Putamen (tissue), 1 donor: ENCODE data around the gene TP53TG5.

Source experiments
- DNase-seq: peaks from one replicate; pipeline ENCODE4 v3.0.0-alpha.2; 2016; ENCODE audit warnings: low spot score

The TP53TG5 gene

GRCh38 chr20:45378191-45378590 lies at the start of gene TP53TG5:
Gene TP53TG5 (minus strand): TSS chr20:45378325. CDS start chr20:45378236, 89 bp downstream.
- DNase-seq, result peak; percentile 77

- no peak for DNase-seq
These were observed 49.4 kb upstream of the TP53TG5 start for GRCh38 chr20:45427236-45428149.

- peak; percentile 83 for DNase-seq
These were observed 48.3 kb upstream of the TP53TG5 start for GRCh38 chr20:45426320-45427016.

- DNase-seq, result no peak
These were observed 47.4 kb upstream of the TP53TG5 start for GRCh38 chr20:45425561-45425960.

GRCh38 chr20:45423700-45424099 lies 45.6 kb upstream of the TP53TG5 start:
- peak; percentile 51 for DNase-seq

GRCh38 chr20:45420125-45420524 lies 42.0 kb upstream of the TP53TG5 start:
- DNase-seq, result no peak

GRCh38 chr20:45419188-45420091 lies 41.3 kb upstream of the TP53TG5 start:
- peak; percentile 50 for DNase-seq

GRCh38 chr20:45416917-45417316 lies 38.8 kb upstream of the TP53TG5 start:
- no peak for DNase-seq

- DNase-seq, result peak; percentile 90
These were observed 37.9 kb upstream of the TP53TG5 start, which contains the start of gene PIGT for GRCh38 chr20:45415822-45416637. Gene PIGT (plus strand): TSS chr20:45416141. CDS start chr20:45416157, 16 bp downstream.

- no peak for DNase-seq
These were observed 35.4 kb upstream of the TP53TG5 start for GRCh38 chr20:45413479-45413878.

- no peak for DNase-seq
These were observed 34.5 kb upstream of the TP53TG5 start for GRCh38 chr20:45412653-45413052.

- no peak for DNase-seq
These were observed 32.8 kb upstream of the TP53TG5 start for GRCh38 chr20:45410887-45411286.

GRCh38 chr20:45409521-45410272 lies 31.6 kb upstream of the TP53TG5 start:
- no peak for DNase-seq

GRCh38 chr20:45408646-45409213 lies 30.6 kb upstream of the TP53TG5 start:
- DNase-seq, result peak; percentile 60

GRCh38 chr20:45407783-45408645 lies 29.9 kb upstream of the TP53TG5 start, which contains the start of gene DBNDD2:
Gene DBNDD2 (plus strand): TSS chr20:45408289. CDS start chr20:45408468, 179 bp downstream.
- peak; percentile 96 for DNase-seq

- peak; percentile 61 for DNase-seq
These were observed 29.1 kb upstream of the TP53TG5 start for GRCh38 chr20:45407067-45407745.

- DNase-seq, result peak; percentile 80
These were observed 28.3 kb upstream of the TP53TG5 start for GRCh38 chr20:45406260-45407066.
